ENCODE results near the gene RAD51. TPM values are rescaled to one million over a fixed set of nuclear protein-coding genes. Genes with fewer than 3 reads are reported as not detected.

RAD51 gene
- total and polyA plus RNA-seq, 2 of the 8 experiments (the other 6 are each of a cell fraction or from before 2014, with no cell fraction given), result 32.2 to 42.4 TPM

GRCh38 chr15:40767838-40768500 is 73.0 kb downstream of the RAD51 start:
- no peaks in the 10 kb centered on the region; the same call in 1 of the 2 replicates for H3K79me1 ChIP-seq (ENCODE audit: low read depth, low read length)
- H2BK15ac ChIP-seq (ENCODE audit: low read length), result no peak overlapping the region
- no peak overlapping the region for H3K9ac ChIP-seq (replicated peaks in 1 of 4; ENCODE audit: extremely low read depth in 1 of 4, low read depth in 3 of 4, low read length in 3 of 4)
- H3K14ac ChIP-seq (ENCODE audit: insufficient read length), result no peak overlapping the region
- ChIA-PET POLR2A (ENCODE audit: partially characterized antibody) (interaction anchor here (0.6 to 1.6 kb wide), 6 partner anchors 8 to 350 kb away, joined by 3 to 5 read pairs (median 3); no protein-coding TSS in a partner anchor), CTCF (ENCODE audit: partially characterized antibody) (interaction anchor here (0.6 to 15.3 kb wide), 12 partner anchors 8 to 1043 kb away, joined by 3 to 184 read pairs (median 6); partner anchors contain the start of gene VPS18)
- peaks cover 0 to 2% of the 10 kb centered on the region in 2 experiments for H4K20me1 ChIP-seq (replicated peaks in 1 of 2; ENCODE audit: control insufficient read depth in 1 of 2, insufficient read depth in 2 of 2, low read length in 2 of 2)
- H3K4me3 ChIP-seq (ENCODE audit: extremely low read depth in 1 of 4, insufficient read depth in 2 of 4, low read depth in 3 of 4, low read length in 4 of 4), result no peak overlapping the region
- H4K8ac ChIP-seq (ENCODE audit: extremely low read depth, insufficient read depth, low read length), result no peak overlapping the region
- H2AK5ac ChIP-seq (ENCODE audit: low read depth, low read length), result no peak overlapping the region
- H2BK12ac ChIP-seq (ENCODE audit: low read depth, low read length), result no peak overlapping the region
- no peak overlapping the region for H3K56ac ChIP-seq (replicated peaks; ENCODE audit: insufficient read length, low read depth, low read length)
- no peak overlapping the region for H2AFZ ChIP-seq (ENCODE audit: low read length)
- no peak overlapping the region for H3K4ac ChIP-seq (replicated peaks; ENCODE audit: insufficient read length, low read depth, low read length)
- H4K5ac ChIP-seq (ENCODE audit: insufficient read length, low read depth, low read length), result no peak overlapping the region
- no peaks in the 10 kb centered on the region for H3K9me3 ChIP-seq (ENCODE audit: insufficient read depth in 2 of 2, low read depth in 1 of 2, low read length in 1 of 2)
- no peak overlapping the region for H2BK20ac ChIP-seq (ENCODE audit: low read length)
- H2BK5ac ChIP-seq (ENCODE audit: low read depth, low read length), result no peak overlapping the region
- no peak overlapping the region for H3K27ac ChIP-seq (ENCODE audit: low read depth, low read length)
- no peaks in the 10 kb centered on the region for H3K79me2 ChIP-seq (ENCODE audit: control insufficient read depth in 1 of 2, insufficient read depth in 2 of 2, low read length in 2 of 2)
- H3K4me1 ChIP-seq (replicated peaks in 1 of 4; ENCODE audit: control insufficient read depth in 3 of 4, insufficient read depth in 4 of 4, low read length in 3 of 4), result peaks cover 6 to 30% (median 19%) of the 10 kb centered on the region in 4 experiments
- peaks cover 14% of the 10 kb centered on the region; the same call in 1 of the 2 replicates for H3K23me2 ChIP-seq (ENCODE audit: low read depth, low read length)
- DNase-seq (ENCODE audit: low read depth in 1 of 2, low spot score in 2 of 2) (no peak), FAIRE-seq (no peak)
- H2BK120ac ChIP-seq (replicated peaks; ENCODE audit: low read depth, low read length), result no peak overlapping the region
- H3K4me2 ChIP-seq (ENCODE audit: insufficient read depth in 1 of 2, low read depth in 2 of 2, low read length in 2 of 2), result no peak overlapping the region
- H3K23ac ChIP-seq (ENCODE audit: insufficient read length), result no peak overlapping the region
- no peak overlapping the region for H3K18ac ChIP-seq (ENCODE audit: extremely low read depth, low read length)
- 92% methylated on average over 26 of the region's 29 CpGs; no CpG with 5 or more reads in 1 of the 2 experiments for WGBS, 2 experiments (ENCODE audit: extremely low coverage in 1 of 2, insufficient coverage in 1 of 2, insufficient read length in 1 of 2, insufficient replicate concordance in 2 of 2, low coverage in 1 of 2, low lambda C conversion rate in 2 of 2, missing lambda C conversion rate in 1 of 2)
- peaks cover 0 to 6% (median 3%) of the 10 kb centered on the region in 4 experiments; a peak in 4 of 7 replicates for H3K27me3 ChIP-seq (replicated peaks in 1 of 4; ENCODE audit: control insufficient read depth in 3 of 4, extremely low read depth in 1 of 4, insufficient read depth in 3 of 4, low read length in 3 of 4)
- TF ChIP-seq RAD21 (IDR thresholded peaks at IDR 0.05 in 1 of 2, conservative IDR thresholded peaks at IDR 0.05 in 1 of 2; ENCODE audit: low read depth in 2 of 2, low read length in 2 of 2) (no peak), POU5F1 (IDR thresholded peaks at IDR 0.05; ENCODE audit: low read depth, low read length) (no peak), SP4 (IDR thresholded peaks at IDR 0.05; ENCODE audit: low read length) (no peak), SIX5 (IDR thresholded peaks at IDR 0.05; ENCODE audit: low read depth, low read length) (no peak), KDM5A (IDR thresholded peaks at IDR 0.05; ENCODE audit: low read length) (no peak), CBX8 (IDR thresholded peaks at IDR 0.05; ENCODE audit: borderline replicate concordance, low read depth, low read length) (no peak)
- TF ChIP-seq, protein P1, sequence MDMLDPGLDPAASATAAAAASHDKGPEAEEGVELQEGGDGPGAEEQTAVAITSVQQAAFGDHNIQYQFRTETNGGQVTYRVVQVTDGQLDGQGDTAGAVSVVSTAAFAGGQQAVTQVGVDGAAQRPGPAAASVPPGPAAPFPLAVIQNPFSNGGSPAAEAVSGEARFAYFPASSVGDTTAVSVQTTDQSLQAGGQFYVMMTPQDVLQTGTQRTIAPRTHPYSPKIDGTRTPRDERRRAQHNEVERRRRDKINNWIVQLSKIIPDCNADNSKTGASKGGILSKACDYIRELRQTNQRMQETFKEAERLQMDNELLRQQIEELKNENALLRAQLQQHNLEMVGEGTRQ (IDR thresholded peaks at IDR 0.05; ENCODE audit: low read length), result no peak
- no peaks in the 10 kb centered on the region for H3K36me3 ChIP-seq (ENCODE audit: control insufficient read depth in 2 of 4, insufficient read depth in 4 of 4, low read length in 3 of 4)
- no peak overlapping the region for H4K91ac ChIP-seq (replicated peaks; ENCODE audit: insufficient read length, low read length)
